T-helper 9 cell (primary cell): ENCODE results near the gene DHRS11.

Experiments
- DNase-seq: peaks from one replicate; pipeline ENCODE4 v3.0.0-alpha.2; 2020

Gene DHRS11

GRCh38 chr17:36616061-36617029 is 24.7 kb downstream of the DHRS11 start:
- DNase-seq = no peak

- no peak for DNase-seq
Measured at GRCh38 chr17:36617773-36618172, 26.1 kb downstream of the DHRS11 start.

- no peak for DNase-seq
Measured at GRCh38 chr17:36623281-36623680, 31.6 kb downstream of the DHRS11 start.

- no peak for DNase-seq
Measured at GRCh38 chr17:36625188-36625587, 33.5 kb downstream of the DHRS11 start.

DNA sequence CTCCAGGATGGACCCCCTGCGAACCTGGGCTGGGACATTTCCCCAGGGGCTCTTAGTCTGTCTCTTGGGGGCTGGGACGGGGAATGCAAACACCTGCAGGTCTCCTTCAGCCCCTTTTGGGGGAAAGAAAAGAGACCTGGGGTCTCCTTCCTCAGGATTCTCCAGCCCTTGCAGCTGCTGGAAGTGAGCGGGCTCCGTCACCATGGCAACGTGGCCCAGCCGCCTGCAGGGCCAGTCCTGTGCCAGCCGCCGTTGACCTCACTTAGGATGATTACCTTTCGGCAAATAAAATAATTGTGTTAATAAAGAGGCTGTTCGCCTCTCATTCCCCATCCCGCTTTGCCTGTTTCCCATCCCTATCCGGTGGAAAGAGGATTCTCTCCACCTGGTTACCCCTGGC is 35.4 kb downstream of the DHRS11 start:
- no peak for DNase-seq

DNA sequence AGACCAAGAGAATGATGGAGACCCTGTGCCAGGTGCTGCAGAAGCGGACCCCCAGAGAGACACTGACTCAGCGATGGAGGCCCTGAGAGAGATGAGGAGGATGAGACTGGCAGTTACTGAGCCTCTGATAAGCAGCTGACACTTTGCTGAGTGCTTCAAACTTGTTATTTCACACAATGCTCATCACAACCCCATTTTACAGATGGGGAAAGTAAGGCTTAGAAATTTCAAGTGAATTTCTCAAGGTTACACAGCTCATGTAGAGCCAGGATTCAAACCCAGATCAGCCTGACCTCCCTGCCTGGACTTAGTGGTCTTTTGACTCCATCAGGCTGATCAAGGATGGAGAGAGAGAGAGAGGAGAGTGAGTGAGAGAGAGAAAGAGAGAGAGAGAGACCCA is 36.9 kb downstream of the DHRS11 start:
- no peak for DNase-seq

- peak; percentile 79 for DNase-seq
Measured at GRCh38 chr17:36629252-36629847, 37.7 kb downstream of the DHRS11 start.

DNA sequence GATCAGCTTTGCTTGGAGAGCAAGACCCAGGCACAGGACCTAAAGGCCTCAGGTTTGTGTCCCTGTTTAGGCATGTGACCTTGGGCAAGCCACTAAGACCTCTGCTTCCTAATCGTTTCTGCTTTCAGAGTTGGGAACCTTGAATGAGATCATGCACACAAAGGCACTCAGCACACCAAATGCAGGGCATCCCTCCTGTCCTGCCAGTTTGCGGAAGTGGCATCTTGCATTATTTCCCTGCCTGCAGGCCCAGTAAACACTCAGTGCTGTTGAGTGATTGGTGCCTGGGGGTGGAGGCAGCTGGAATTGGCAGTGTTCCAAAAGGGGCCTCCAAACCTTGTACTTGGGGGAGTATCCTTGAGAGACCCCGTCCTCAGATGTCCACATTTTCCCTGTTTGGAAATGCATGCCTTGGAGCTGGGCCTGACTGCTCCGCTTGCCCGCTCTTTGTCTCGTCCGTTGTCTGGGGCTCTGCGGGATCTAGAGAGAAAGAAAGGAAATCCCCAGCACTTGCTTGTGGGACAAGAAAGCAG is 38.4 kb downstream of the DHRS11 start:
- DNase-seq = no peak

- no peak for DNase-seq
Measured at GRCh38 chr17:36631022-36631421, 39.3 kb downstream of the DHRS11 start.

DNA sequence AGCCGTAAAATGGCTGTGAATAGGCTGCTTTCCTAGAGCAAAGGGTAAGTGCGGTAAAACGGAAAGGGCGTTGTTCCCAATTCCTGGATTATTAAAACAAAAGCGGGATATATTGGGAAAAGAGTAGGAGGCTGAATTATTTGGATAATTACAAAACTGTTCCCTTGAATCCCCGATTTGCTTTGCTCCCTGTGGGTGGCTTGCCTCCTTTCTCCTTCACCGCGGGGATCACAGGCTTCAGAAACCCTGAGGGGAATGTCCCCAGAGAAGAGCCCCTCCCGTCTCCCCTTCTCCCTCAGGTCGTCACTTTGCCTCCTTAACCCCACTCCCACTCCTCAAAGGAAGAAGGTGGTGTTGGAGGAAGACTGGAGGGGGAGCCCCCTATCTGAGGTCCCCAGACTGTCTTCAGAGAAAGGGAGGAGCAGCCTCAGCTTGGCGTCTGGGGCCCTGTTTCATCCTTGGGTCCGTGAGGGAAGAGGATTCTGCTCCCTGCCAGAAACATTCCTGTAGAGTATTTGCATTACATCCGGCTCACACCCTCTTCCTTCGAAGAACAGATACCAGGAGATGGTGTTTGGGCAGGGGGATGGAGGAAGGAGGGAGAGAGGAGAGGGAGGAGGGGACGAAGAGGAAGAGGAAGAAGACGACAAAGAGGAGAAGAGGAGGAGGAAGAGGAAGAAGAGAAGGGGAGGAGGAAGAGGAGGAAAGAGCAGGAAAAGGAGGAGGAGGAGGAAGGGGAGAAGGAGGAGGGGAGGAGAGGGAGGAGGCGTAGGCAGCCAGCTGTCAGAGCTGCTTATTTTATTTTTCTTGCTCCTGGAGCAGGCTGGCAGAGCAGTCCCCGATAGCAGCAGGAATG is 41.5 kb downstream of the DHRS11 start:
- DNase-seq = no peak

DNA sequence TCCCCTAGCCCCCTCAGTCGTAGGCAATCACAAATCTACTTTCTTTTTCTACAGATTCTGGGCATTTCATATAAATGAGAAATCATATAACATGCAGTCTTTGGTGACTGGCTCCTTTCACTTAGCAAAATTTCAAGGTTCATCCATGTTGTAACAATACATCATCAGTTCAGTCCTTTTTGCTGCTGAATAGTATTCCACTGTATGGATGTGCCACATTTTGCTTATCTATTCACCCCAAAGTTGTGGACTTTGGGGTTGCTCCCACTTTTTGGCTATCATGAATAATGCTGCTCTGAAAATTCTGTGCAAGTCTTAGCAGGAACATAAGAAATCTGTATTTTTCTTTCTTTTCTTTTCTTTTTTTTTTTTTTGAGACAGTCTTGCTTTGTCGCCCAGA is 48.7 kb downstream of the DHRS11 start:
- no peak for DNase-seq

GRCh38 chr17:36640836-36641235 is 49.2 kb downstream of the DHRS11 start:
- no peak for DNase-seq

DNA sequence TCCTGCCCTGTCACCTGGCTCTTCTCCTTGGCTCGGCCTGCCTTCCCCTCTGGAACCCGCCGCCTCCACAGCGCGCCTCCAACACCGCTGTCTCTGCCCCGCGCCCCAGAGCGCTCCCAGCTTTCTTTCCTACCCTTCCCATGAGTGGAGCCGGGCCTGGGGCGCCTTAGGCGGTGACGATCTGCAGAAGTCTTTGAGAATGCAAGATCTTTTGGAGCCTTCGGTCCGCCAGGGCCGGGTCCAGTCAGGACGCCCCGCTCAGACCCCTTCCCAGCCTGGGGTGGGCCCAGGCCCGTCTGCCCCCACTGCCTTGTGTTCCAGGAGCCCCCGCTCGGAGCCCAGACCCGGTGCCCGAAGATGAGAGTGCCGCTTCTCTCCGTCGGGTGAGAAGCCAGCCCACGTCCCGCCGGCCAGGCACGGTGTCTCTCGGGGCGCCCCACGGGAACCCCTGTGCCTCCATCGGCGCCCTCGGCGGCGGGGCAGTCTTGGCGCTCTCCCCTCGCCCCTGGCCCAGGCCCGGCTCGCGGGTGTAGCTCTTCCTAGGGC is 49.7 kb downstream of the DHRS11 start:
- no peak for DNase-seq

DNA sequence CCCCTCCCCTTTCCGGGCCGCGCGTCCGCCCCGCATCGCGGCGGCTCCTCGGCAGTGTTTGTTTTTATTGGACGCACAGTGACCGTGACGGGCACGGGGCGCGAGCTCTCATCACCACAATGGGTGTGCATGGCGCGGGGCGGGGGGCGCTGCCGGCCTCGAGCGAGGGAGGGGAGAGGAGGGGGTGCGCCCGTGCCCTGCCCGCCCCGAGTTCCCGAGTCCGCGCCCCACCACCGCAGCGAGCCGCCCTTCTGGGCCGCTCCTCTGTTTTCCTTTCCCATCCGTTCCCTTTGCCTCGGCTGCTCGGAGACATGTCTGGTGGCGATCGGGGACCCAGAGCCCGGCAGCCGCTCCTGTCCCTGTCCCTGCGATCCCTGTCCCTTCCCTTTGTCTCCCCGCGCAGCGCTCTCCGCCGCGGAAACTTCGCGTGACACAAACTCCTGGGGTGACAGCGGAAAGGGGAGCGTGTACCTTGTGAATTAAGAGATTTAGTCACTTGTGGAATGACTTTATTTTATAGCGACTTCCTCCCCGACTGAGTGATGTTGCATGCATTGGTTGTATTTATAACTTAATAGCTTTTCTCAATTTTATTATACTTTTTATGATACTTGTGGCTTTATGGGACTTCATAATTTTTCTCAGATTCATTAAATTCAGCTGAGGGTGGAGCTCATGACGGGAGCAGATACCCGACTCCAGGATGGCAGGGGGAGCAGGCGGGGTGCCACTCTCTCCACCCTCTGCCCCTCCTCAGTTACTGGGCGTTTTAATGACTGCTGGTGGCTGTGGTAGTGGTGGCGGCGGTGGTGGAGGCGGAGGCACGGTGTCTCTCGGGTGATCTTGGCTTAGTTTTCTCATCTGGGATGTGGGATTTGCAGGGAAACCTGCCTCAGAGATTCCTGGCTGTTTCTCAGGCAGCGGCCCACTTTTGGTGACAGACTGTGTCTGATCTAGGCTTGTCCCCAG is 50.5 kb downstream of the DHRS11 start:
- DNase-seq = no peak

GRCh38 chr17:36643086-36643685 is 51.5 kb downstream of the DHRS11 start:
- no peak for DNase-seq

- no peak for DNase-seq
Measured at GRCh38 chr17:36645422-36645821, 53.7 kb downstream of the DHRS11 start.

- no peak for DNase-seq
Measured at GRCh38 chr17:36647636-36648035, 56.0 kb downstream of the DHRS11 start.

DNA sequence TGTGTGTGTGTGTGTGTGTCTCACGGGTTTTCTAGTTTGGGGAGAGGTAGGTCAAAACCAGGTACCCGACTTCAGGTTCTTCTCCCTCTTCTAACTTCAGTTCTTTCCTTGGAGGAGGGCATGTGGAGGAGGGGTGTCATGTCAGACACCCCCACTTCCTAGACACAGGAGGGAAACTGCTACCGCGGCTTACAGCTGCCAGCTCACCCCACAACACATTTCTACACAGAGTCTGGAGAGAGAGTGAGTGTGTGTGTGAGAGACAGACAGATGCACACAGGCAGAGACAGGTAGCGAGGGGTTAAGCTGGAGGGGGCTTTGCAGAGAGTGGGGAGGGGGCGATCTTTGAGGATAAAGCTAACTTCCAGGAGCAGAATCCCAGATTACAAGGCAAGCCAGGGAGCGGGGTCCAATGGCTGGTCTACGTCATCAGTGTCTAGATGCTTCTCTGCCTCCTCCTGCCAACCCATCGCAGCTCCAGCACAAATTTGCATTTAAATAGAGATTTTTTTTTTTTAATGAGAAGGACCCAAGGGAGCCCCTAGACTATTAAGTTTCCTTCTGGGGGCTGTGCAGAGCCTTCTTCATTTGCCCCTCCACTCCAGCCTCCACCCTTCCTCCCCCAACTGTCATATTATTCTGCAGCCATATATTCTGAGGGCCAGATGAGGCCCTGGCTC is 58.6 kb downstream of the DHRS11 start:
- DNase-seq = no peak
